Cardiac muscle cell (in vitro differentiated cells and primary cell): ENCODE data around the gene C1orf21. TPM values are rescaled to one million over a fixed set of nuclear protein-coding genes. Genes with fewer than 3 reads are reported as not detected.

Source experiments
- DNase-seq, 2 donors: peaks; one replicate each; pipeline versions ENCODE4 v3.0.0 to v3.0.0-alpha.2; 2010 to 2017; ENCODE audit warnings: low read depth in 1 of 2, low spot score in 1 of 2
- H3K27ac ChIP-seq: fragments of 200-600 bp; sonication (generic); 2 replicates; pipeline ENCODE4 v1.5.1; 2016
- H3K27me3 ChIP-seq: fragments of 200-600 bp; sonication (generic); 2 replicates; pipeline ENCODE4 v1.6.0; 2016; ENCODE audit warnings: control low read depth
- H3K36me3 ChIP-seq: fragments of 200-600 bp; sonication (generic); 2 replicates; pipeline ENCODE4 v1.5.1; 2016; ENCODE audit warnings: control low read depth
- H3K4me1 ChIP-seq: fragments of 200-600 bp; sonication (generic); 2 replicates; pipeline ENCODE4 v1.8.1; 2017; ENCODE audit warnings: low read depth, mild to moderate bottlenecking, mixed run types
- H3K4me3 ChIP-seq: fragments of 200-600 bp; sonication (generic); 2 replicates; pipeline ENCODE4 v1.5.1; 2016; ENCODE audit warnings: mild to moderate bottlenecking
- H3K9me3 ChIP-seq: fragments of 200-600 bp; sonication (generic); 2 replicates; pipeline ENCODE4 v1.5.1; 2017; ENCODE audit warnings: low read depth, mild to moderate bottlenecking, control low read depth
- CTCF ChIP-seq: IDR thresholded peaks from 2 replicates; pipeline ENCODE4 v1.5.1; 2012; ENCODE audit warnings: low read depth, mild to moderate bottlenecking, low read length
- polyA plus RNA-seq: library from polyadenylated mRNA; unstranded; fragments of >200 nt; fragmentation: Nextera tagmentation; extraction: Ambion mirVana; gene quantifications from 2 replicates; pipeline ENCODE4 v1.2.1, GENCODE V29; 2016
- total RNA-seq: library from RNA; depleted of rRNA; stranded (reverse); fragments of >200 nt; gene quantifications from 2 replicates; pipeline ENCODE4 v1.2.3, GENCODE V29; 2016

C1orf21 gene
- total and polyA plus RNA-seq, 2 experiments from 2014 or later = 10.9 to 26.8 TPM

- no peak for DNase-seq
- Histone ChIP-seq H3K27ac (no peak overlapping the region), H3K9me3 (no peaks in the 10 kb centered on the region), H3K4me1 (no peaks in the 10 kb centered on the region), H3K27me3 (no peaks in the 10 kb centered on the region), H3K36me3 (no peaks in the 10 kb centered on the region), H3K4me3 (no peak overlapping the region)
- no peak for TF ChIP-seq CTCF
Observed at GRCh38 chr1:184640505-184640904, 253.7 kb downstream of the C1orf21 start.

GRCh38 chr1:184641894-184642293 is 255.1 kb downstream of the C1orf21 start:
- H3K27ac ChIP-seq = no peak overlapping the region
- no peaks in the 10 kb centered on the region for H3K27me3 ChIP-seq
- H3K36me3 ChIP-seq = no peaks in the 10 kb centered on the region
- no peak overlapping the region for H3K4me3 ChIP-seq
- H3K9me3 ChIP-seq = no peaks in the 10 kb centered on the region
- TF ChIP-seq CTCF = no peak
- H3K4me1 ChIP-seq = no peaks in the 10 kb centered on the region
- DNase-seq = no peak

- no peak for TF ChIP-seq CTCF
- DNase-seq = no peak
- H3K36me3 ChIP-seq = no peaks in the 10 kb centered on the region
- H3K27me3 ChIP-seq = no peaks in the 10 kb centered on the region
- H3K9me3 ChIP-seq = no peaks in the 10 kb centered on the region
- H3K4me3 ChIP-seq = no peak overlapping the region
- H3K27ac ChIP-seq = no peak overlapping the region
- H3K4me1 ChIP-seq = no peaks in the 10 kb centered on the region
Observed at GRCh38 chr1:184643661-184644060, 256.8 kb downstream of the C1orf21 start.

GRCh38 chr1:184644771-184645170 is 257.9 kb downstream of the C1orf21 start:
- Histone ChIP-seq H3K36me3 (no peaks in the 10 kb centered on the region), H3K9me3 (no peaks in the 10 kb centered on the region), H3K4me1 (peaks cover 7% of the 10 kb centered on the region), H3K4me3 (no peak overlapping the region), H3K27ac (no peak overlapping the region), H3K27me3 (no peaks in the 10 kb centered on the region)
- DNase-seq = no peak
- TF ChIP-seq CTCF = no peak

GRCh38 chr1:184646178-184646701 is 259.4 kb downstream of the C1orf21 start:
- Histone ChIP-seq H3K4me3 (no peak overlapping the region), H3K27me3 (no peaks in the 10 kb centered on the region), H3K4me1 (peaks cover 7% of the 10 kb centered on the region), H3K9me3 (no peaks in the 10 kb centered on the region), H3K27ac (no peak overlapping the region), H3K36me3 (no peaks in the 10 kb centered on the region)
- TF ChIP-seq CTCF = no peak
- no peak for DNase-seq

- no peak for DNase-seq
- Histone ChIP-seq H3K27ac (no peak overlapping the region), H3K36me3 (no peaks in the 10 kb centered on the region), H3K9me3 (no peaks in the 10 kb centered on the region), H3K4me3 (no peak overlapping the region), H3K27me3 (no peaks in the 10 kb centered on the region), H3K4me1 (peaks cover 7% of the 10 kb centered on the region)
- TF ChIP-seq CTCF = no peak
Observed at GRCh38 chr1:184646824-184647223, 260.0 kb downstream of the C1orf21 start.
